ENCODE data around the gene ARPC4.

GRCh38 chr3:9852528-9852927, 59.6 kb downstream of the ARPC4 start:
- TF ChIP-seq CTCF (IDR thresholded peaks at IDR 0.05; ENCODE audit: low read depth, low read length) (no peak), MYC (IDR thresholded peaks at IDR 0.05; ENCODE audit: low read depth, low read length) (no peak), POLR2A (IDR thresholded peaks at IDR 0.05; ENCODE audit: extremely low read depth, insufficient read length) (no peak), MAX (IDR thresholded peaks at IDR 0.05; ENCODE audit: low read depth, low read length) (no peak)
